SK-N-SH treated with all-trans-retinoic acid at 6 μM for 48 hours (cell line): ENCODE data around the gene ALK.

Experiments
- ATAC-seq: fragments of 200-7000 bp; cut with Tn5 transposase; 3 replicates; pipeline ENCODE4 v1.9.1; 2020; ENCODE audit warnings: mild to moderate bottlenecking, moderate library complexity
- ARNTL ChIP-seq: fragments of 450-650 bp; formaldehyde crosslinking; IDR thresholded peaks from 2 replicates; pipeline ENCODE4 v1.5.0; 2020; ENCODE audit warnings: low read depth, mild to moderate bottlenecking, moderate library complexity, borderline replicate concordance
- ESRRG ChIP-seq: fragments of 250-450 bp; sonication (Bioruptor Pico); IDR thresholded peaks from 2 replicates; pipeline ENCODE4 v1.6.1; 2021; ENCODE audit warnings: mild to moderate bottlenecking
- TOX ChIP-seq: fragments of 250-450 bp; sonication (Bioruptor Pico); IDR thresholded peaks from 2 replicates; pipeline ENCODE4 v1.8.0; 2021; ENCODE audit warnings: mild to moderate bottlenecking, moderate library complexity, borderline replicate concordance
- ZNF565 ChIP-seq: fragments of 450-650 bp; formaldehyde crosslinking; conservative IDR thresholded peaks from 2 replicates; pipeline ENCODE4 v1.5.0; 2020; ENCODE audit warnings: low read depth, mild to moderate bottlenecking, moderate library complexity
- TF ChIP-seq, protein P1 (sequence below): fragments of 250-450 bp; sonication (Bioruptor Pico); IDR thresholded peaks from 2 replicates; pipeline ENCODE4 v1.5.0; 2020; ENCODE audit warnings: mild to moderate bottlenecking, moderate library complexity
- TF ChIP-seq, protein P2 (sequence below): fragments of 250-450 bp; sonication (Bioruptor Pico); IDR thresholded peaks from 2 replicates; pipeline ENCODE4 v1.5.1; 2020; ENCODE audit warnings: low read depth, mild to moderate bottlenecking, moderate library complexity
- TF ChIP-seq, protein P3 (sequence below): fragments of 250-450 bp; sonication (Bioruptor Pico); IDR thresholded peaks from 2 replicates; pipeline ENCODE4 v1.8.0; 2020; ENCODE audit warnings: mild to moderate bottlenecking, moderate library complexity, borderline replicate concordance
- TF ChIP-seq, protein P4 (sequence below): fragments of 250-450 bp; sonication (Bioruptor Pico); IDR thresholded peaks from 2 replicates; pipeline ENCODE4 v1.8.0; 2021; ENCODE audit warnings: low read depth, mild to moderate bottlenecking, moderate library complexity, borderline replicate concordance

The ALK gene

DNA sequence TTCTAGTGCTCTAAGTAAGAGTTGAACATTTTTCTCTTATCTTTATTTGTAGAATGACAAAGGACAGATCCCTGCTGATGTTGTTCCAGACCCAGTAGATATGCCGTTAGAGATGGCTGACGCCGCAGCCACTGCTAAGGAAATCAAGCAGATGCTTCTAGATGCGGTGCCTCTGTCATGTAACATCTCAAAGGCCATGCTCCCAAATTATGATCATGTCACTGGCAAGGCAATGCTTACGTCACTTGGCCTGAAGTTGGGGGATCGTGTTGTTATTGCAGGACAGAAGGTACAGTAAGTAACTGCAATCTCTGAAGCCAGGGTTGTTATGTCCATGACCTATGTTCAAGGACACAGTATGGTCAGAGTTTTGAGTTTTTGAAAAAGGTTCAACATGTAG, 777.7 kb downstream of the ALK start:
- TF ChIP-seq, protein P1, sequence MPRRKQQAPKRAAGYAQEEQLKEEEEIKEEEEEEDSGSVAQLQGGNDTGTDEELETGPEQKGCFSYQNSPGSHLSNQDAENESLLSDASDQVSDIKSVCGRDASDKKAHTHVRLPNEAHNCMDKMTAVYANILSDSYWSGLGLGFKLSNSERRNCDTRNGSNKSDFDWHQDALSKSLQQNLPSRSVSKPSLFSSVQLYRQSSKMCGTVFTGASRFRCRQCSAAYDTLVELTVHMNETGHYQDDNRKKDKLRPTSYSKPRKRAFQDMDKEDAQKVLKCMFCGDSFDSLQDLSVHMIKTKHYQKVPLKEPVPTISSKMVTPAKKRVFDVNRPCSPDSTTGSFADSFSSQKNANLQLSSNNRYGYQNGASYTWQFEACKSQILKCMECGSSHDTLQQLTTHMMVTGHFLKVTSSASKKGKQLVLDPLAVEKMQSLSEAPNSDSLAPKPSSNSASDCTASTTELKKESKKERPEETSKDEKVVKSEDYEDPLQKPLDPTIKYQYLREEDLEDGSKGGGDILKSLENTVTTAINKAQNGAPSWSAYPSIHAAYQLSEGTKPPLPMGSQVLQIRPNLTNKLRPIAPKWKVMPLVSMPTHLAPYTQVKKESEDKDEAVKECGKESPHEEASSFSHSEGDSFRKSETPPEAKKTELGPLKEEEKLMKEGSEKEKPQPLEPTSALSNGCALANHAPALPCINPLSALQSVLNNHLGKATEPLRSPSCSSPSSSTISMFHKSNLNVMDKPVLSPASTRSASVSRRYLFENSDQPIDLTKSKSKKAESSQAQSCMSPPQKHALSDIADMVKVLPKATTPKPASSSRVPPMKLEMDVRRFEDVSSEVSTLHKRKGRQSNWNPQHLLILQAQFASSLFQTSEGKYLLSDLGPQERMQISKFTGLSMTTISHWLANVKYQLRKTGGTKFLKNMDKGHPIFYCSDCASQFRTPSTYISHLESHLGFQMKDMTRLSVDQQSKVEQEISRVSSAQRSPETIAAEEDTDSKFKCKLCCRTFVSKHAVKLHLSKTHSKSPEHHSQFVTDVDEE (CRISPR knock-in tag): no peak
- TF ChIP-seq ESRRG (CRISPR knock-in tag): no peak
- TF ChIP-seq, protein P2, sequence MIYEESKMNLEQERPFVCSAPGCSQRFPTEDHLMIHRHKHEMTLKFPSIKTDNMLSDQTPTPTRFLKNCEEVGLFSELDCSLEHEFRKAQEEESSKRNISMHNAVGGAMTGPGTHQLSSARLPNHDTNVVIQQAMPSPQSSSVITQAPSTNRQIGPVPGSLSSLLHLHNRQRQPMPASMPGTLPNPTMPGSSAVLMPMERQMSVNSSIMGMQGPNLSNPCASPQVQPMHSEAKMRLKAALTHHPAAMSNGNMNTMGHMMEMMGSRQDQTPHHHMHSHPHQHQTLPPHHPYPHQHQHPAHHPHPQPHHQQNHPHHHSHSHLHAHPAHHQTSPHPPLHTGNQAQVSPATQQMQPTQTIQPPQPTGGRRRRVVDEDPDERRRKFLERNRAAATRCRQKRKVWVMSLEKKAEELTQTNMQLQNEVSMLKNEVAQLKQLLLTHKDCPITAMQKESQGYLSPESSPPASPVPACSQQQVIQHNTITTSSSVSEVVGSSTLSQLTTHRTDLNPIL (CRISPR knock-in tag): no peak
- TF ChIP-seq ZNF565 (CRISPR knock-in tag): no peak
- no peak for TF ChIP-seq ARNTL (CRISPR knock-in tag)
- no peak for TF ChIP-seq TOX (CRISPR knock-in tag)
- TF ChIP-seq, protein P3, sequence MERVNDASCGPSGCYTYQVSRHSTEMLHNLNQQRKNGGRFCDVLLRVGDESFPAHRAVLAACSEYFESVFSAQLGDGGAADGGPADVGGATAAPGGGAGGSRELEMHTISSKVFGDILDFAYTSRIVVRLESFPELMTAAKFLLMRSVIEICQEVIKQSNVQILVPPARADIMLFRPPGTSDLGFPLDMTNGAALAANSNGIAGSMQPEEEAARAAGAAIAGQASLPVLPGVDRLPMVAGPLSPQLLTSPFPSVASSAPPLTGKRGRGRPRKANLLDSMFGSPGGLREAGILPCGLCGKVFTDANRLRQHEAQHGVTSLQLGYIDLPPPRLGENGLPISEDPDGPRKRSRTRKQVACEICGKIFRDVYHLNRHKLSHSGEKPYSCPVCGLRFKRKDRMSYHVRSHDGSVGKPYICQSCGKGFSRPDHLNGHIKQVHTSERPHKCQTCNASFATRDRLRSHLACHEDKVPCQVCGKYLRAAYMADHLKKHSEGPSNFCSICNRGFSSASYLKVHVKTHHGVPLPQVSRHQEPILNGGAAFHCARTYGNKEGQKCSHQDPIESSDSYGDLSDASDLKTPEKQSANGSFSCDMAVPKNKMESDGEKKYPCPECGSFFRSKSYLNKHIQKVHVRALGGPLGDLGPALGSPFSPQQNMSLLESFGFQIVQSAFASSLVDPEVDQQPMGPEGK (CRISPR knock-in tag): no peak
- TF ChIP-seq, protein P4, sequence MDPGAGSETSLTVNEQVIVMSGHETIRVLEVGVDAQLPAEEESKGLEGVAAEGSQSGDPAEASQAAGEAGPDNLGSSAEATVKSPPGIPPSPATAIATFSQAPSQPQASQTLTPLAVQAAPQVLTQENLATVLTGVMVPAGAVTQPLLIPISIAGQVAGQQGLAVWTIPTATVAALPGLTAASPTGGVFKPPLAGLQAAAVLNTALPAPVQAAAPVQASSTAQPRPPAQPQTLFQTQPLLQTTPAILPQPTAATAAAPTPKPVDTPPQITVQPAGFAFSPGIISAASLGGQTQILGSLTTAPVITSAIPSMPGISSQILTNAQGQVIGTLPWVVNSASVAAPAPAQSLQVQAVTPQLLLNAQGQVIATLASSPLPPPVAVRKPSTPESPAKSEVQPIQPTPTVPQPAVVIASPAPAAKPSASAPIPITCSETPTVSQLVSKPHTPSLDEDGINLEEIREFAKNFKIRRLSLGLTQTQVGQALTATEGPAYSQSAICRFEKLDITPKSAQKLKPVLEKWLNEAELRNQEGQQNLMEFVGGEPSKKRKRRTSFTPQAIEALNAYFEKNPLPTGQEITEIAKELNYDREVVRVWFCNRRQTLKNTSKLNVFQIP (CRISPR knock-in tag): no peak
- no peak for ATAC-seq
